ENCODE data around the gene CCDC102B. TPM values are rescaled to one million over a fixed set of nuclear protein-coding genes. Genes with fewer than 3 reads are reported as not detected.

CCDC102B gene
- total RNA-seq, 2 donors from 2014 or later: 4.9 to 5.0 TPM

DNA sequence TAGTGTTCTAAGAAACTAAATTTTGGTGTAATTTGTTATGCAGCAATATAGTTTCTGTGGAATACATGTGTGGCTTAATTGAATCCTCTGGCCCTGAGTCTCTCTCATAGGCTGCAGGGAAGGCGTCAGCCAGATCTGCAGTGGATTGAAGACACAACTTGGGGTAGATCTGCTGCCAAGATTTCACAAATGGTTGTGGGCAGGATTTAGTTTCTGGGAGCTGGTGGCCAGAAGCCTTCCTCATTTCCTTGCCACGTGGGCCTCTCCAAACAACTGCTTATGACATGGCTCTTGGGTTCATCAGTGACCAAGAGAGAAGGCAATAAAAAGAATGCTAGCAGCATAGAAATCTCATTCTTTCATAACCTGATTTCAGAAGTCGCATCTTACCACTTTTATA is 28.2 kb downstream of the CCDC102B start:
- WGBS, 2 experiments (ENCODE audit: insufficient coverage in 1 of 2, insufficient read length in 1 of 2): 72 to 87% methylated on average over 2 of the region's 3 CpGs
- no peak overlapping the region for H3K27ac Mint-ChIP-seq

GRCh38 chr18:68830256-68831045 is 32.6 kb downstream of the CCDC102B start:
- H3K4me1 Mint-ChIP-seq: no peaks in the 10 kb centered on the region
- no peaks in the 10 kb centered on the region for H3K9me3 Mint-ChIP-seq
- Histone ChIP-seq H3K27me3 (ENCODE audit: control insufficient read depth, insufficient read depth, low read length, poor library complexity, severe bottlenecking) (no peaks in the 10 kb centered on the region), H3K9me3 (ENCODE audit: control insufficient read depth, low read length) (no peaks in the 10 kb centered on the region), H3K4me3 (ENCODE audit: low read length) (no peak overlapping the region), H3K9ac (ENCODE audit: extremely low read depth, low read length, poor library complexity, severe bottlenecking) (no peak overlapping the region), H3K4me1 (ENCODE audit: control insufficient read depth, insufficient read depth, low read length) (no peaks in the 10 kb centered on the region), H3K36me3 (ENCODE audit: control insufficient read depth, insufficient read depth, low read length) (no peaks in the 10 kb centered on the region), H3K27ac (ENCODE audit: low read depth, low read length) (no peak overlapping the region)
- no peak overlapping the region for H3K4me3 Mint-ChIP-seq
- WGBS, 2 experiments (ENCODE audit: insufficient coverage in 1 of 2, insufficient read length in 1 of 2): 90 to 100% methylated on average over 1 of the region's 2 CpGs
- H3K36me3 Mint-ChIP-seq (ENCODE audit: low read depth): no peaks in the 10 kb centered on the region
- no peak for TF ChIP-seq CTCF (conservative IDR thresholded peaks at IDR 0.05)
- H3K27ac Mint-ChIP-seq: no peak overlapping the region
- DNase-seq: no peak
- no peaks in the 10 kb centered on the region for H3K27me3 Mint-ChIP-seq (ENCODE audit: insufficient read depth)

More for the DNA sequence above, 28.2 kb downstream of the CCDC102B start:
- H3K4me1 Mint-ChIP-seq: no peaks in the 10 kb centered on the region
- H3K27me3 ChIP-seq (ENCODE audit: control insufficient read depth, insufficient read depth, low read length, poor library complexity, severe bottlenecking): no peaks in the 10 kb centered on the region
- no peak for DNase-seq
- no peaks in the 10 kb centered on the region for H3K36me3 Mint-ChIP-seq (ENCODE audit: low read depth)
- no peaks in the 10 kb centered on the region for H3K4me1 ChIP-seq (ENCODE audit: control insufficient read depth, insufficient read depth, low read length)
- TF ChIP-seq CTCF (conservative IDR thresholded peaks at IDR 0.05): no peak
- no peaks in the 10 kb centered on the region for H3K36me3 ChIP-seq (ENCODE audit: control insufficient read depth, insufficient read depth, low read length)
- H3K9me3 Mint-ChIP-seq: no peaks in the 10 kb centered on the region
- H3K9ac ChIP-seq (ENCODE audit: extremely low read depth, low read length, poor library complexity, severe bottlenecking): no peak overlapping the region
- H3K9me3 ChIP-seq (ENCODE audit: control insufficient read depth, low read length): no peaks in the 10 kb centered on the region
- no peak overlapping the region for H3K4me3 ChIP-seq (ENCODE audit: low read length)
- H3K27me3 Mint-ChIP-seq (ENCODE audit: insufficient read depth): no peaks in the 10 kb centered on the region
- H3K4me3 Mint-ChIP-seq: no peak overlapping the region
- no peak overlapping the region for H3K27ac ChIP-seq (ENCODE audit: low read depth, low read length)

- Mint-ChIP-seq H3K4me1 (no peaks in the 10 kb centered on the region), H3K27me3 (ENCODE audit: insufficient read depth) (no peaks in the 10 kb centered on the region), H3K36me3 (ENCODE audit: low read depth) (no peaks in the 10 kb centered on the region), H3K4me3 (no peak overlapping the region), H3K27ac (no peak overlapping the region), H3K9me3 (no peaks in the 10 kb centered on the region)
- no peak for TF ChIP-seq CTCF (conservative IDR thresholded peaks at IDR 0.05)
- Histone ChIP-seq H3K4me1 (ENCODE audit: control insufficient read depth, insufficient read depth, low read length) (no peaks in the 10 kb centered on the region), H3K9me3 (ENCODE audit: control insufficient read depth, low read length) (no peaks in the 10 kb centered on the region), H3K4me3 (ENCODE audit: low read length) (no peak overlapping the region), H3K36me3 (ENCODE audit: control insufficient read depth, insufficient read depth, low read length) (no peaks in the 10 kb centered on the region), H3K9ac (ENCODE audit: extremely low read depth, low read length, poor library complexity, severe bottlenecking) (no peak overlapping the region), H3K27me3 (ENCODE audit: control insufficient read depth, insufficient read depth, low read length, poor library complexity, severe bottlenecking) (no peaks in the 10 kb centered on the region), H3K27ac (ENCODE audit: low read depth, low read length) (no peak overlapping the region)
- no peak for DNase-seq
- WGBS, 2 experiments (ENCODE audit: insufficient coverage in 1 of 2, insufficient read length in 1 of 2): 75 to 95% methylated on average over 3 to 5 of the region's 5 CpGs
Observed at GRCh38 chr18:68833756-68834155, 35.9 kb downstream of the CCDC102B start.

Measured in endodermal cell (in vitro differentiated cells).